Tibial artery (tissue), 4 donors: ENCODE results near the gene CCDC80.
"Not testable (repeated sequence)": the region's sequence is repeated elsewhere in the genome, so short reads cannot be mapped to it uniquely, and the experiment has no call there.

Experiments
- DNase-seq, 2 donors: peaks; one replicate each; pipeline ENCODE4 v3.0.0-alpha.2; 2019
- H3K27ac ChIP-seq, 2 donors: fragments of 200-600 bp; sonication (generic) in 1 of 2; 1 replicate in 1 of 2; 2 replicates in 1 of 2; pipeline ENCODE4 v1.5.1; 2018 to 2019; ENCODE audit warnings: mild to moderate bottlenecking in 1 of 2
- H3K27me3 ChIP-seq, 2 donors: fragments of 200-600 bp; sonication (generic) in 1 of 2; one replicate each; pipeline versions ENCODE4 v1.5.1 to v1.6.0; 2016 to 2019
- H3K36me3 ChIP-seq, 3 donors: fragments of 200-600 bp; sonication (generic) in 2 of 3; one replicate each; pipeline ENCODE4 v1.5.1; 2016 to 2019; ENCODE audit warnings: mild to moderate bottlenecking in 2 of 3
- H3K4me1 ChIP-seq, 4 donors: fragments of 200-600 bp; sonication (generic) in 2 of 4; 1 replicate in 3 of 4; 2 replicates in 1 of 4; pipeline ENCODE4 v1.5.1; 2016 to 2019
- H3K4me3 ChIP-seq, 2 donors: fragments of 200-600 bp; sonication (generic) in 1 of 2; 1 replicate in 1 of 2; 2 replicates in 1 of 2; pipeline ENCODE4 v1.5.1; 2018 to 2019; ENCODE audit warnings: mild to moderate bottlenecking in 2 of 2
- H3K9me3 ChIP-seq, 3 donors: fragments of 200-600 bp; sonication (generic) in 1 of 3; one replicate each; pipeline ENCODE4 v1.5.1; 2016 to 2019
- intact Hi-C: fragments of 100-400 bp; cut with DNase I; formaldehyde crosslinking; loops from one replicate; pipeline ENCODE4 v1.15.0; 2023; ENCODE audit warnings: low total_unique reads
- TF ChIP-seq, protein P1 (sequence below), 2 experiments: fragments of 200-600 bp in 1 of 2; fragments of 450-650 bp in 1 of 2; IDR thresholded peaks; one replicate each; pipeline ENCODE4 v1.5.1; 2017 to 2019; ENCODE audit warnings: antibody characterized with exemption in 2 of 2, mild to moderate bottlenecking in 1 of 2, moderate library complexity in 1 of 2

CCDC80 gene

GRCh38 chr3:112672716-112673541 is 32.0 kb upstream of the CCDC80 start:
- Histone ChIP-seq H3K36me3 (no peaks in the 10 kb centered on the region), H3K27me3 (no peaks in the 10 kb centered on the region), H3K27ac (no peak overlapping the region), H3K9me3 (no peaks in the 10 kb centered on the region), H3K4me3 (no peak overlapping the region), H3K4me1 (peaks cover 0 to 27% (median 6%) of the 10 kb centered on the region in 4 donors)
- intact Hi-C loops = no loop called here
- no peak for DNase-seq
- TF ChIP-seq, protein P1, sequence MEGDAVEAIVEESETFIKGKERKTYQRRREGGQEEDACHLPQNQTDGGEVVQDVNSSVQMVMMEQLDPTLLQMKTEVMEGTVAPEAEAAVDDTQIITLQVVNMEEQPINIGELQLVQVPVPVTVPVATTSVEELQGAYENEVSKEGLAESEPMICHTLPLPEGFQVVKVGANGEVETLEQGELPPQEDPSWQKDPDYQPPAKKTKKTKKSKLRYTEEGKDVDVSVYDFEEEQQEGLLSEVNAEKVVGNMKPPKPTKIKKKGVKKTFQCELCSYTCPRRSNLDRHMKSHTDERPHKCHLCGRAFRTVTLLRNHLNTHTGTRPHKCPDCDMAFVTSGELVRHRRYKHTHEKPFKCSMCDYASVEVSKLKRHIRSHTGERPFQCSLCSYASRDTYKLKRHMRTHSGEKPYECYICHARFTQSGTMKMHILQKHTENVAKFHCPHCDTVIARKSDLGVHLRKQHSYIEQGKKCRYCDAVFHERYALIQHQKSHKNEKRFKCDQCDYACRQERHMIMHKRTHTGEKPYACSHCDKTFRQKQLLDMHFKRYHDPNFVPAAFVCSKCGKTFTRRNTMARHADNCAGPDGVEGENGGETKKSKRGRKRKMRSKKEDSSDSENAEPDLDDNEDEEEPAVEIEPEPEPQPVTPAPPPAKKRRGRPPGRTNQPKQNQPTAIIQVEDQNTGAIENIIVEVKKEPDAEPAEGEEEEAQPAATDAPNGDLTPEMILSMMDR (IDR thresholded peaks at IDR 0.05) = no peak

DNA sequence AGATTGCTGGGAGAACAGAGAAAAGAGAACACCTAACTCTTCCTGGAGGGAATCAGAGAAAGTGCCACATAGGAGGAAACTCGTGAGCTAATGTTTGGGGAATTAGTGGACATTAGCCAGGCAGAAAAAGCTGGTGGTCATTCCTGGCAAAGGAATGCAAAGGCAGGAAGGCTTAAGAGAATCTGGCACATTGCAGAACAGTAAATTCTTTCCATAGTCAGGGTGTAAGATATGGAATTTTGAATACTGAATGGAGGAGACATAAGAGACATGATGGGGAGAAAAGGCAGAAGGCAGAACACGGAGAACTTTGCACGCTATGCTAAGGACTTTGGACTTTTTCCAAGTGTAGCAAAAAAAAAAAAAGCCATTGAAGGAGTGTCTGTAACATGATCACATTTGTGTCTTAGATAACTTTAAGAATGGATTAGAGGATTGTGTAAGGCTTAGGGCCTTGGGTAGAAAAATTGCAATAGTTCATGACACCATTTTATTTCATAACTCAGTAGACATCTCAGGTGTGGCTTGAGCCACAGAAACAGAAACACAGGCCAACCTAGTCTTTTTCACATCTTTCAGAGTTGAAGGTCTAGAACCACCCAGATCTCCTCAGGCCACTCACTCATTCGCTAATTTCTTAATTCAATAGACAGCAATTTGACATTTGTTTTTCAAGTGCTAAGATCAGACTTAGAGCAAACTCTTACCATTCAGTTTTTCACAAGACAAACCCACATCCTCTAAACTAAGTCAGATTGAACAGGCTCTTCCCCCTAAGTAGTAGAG is 31.2 kb upstream of the CCDC80 start:
- peak overlapping the region in 1 of 2 donors; percentile 17 for H3K27ac ChIP-seq
- intact Hi-C loops = no loop called here
- H3K9me3 ChIP-seq = no peaks in the 10 kb centered on the region
- peaks cover 0 to 23% (median 6%) of the 10 kb centered on the region in 4 donors for H3K4me1 ChIP-seq
- TF ChIP-seq, protein P1 (IDR thresholded peaks at IDR 0.05) = no peak
- H3K27me3 ChIP-seq = no peaks in the 10 kb centered on the region
- no peak for DNase-seq
- H3K36me3 ChIP-seq = no peaks in the 10 kb centered on the region
- no peak overlapping the region for H3K4me3 ChIP-seq

DNA sequence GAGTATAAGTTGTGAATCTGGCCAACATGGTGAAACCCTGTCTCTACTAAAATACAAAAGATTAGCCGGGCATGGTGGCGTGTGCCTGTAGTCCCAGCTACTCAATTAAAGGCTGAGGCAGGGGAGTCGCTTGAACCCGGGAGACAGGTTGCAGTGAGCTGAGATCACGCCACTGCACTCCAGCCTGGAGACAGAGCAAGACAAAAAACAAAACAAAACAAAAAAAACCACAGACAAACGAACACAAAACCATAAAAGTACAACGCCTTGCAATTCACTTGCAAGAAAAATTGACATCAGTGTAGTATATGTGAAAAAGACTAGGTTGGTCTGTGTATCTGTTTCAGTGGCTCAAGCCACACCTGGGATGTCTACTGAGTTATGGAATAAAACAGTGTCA is 29.9 kb upstream of the CCDC80 start:
- TF ChIP-seq, protein P1 (IDR thresholded peaks at IDR 0.05) = no peak
- Histone ChIP-seq H3K4me1 (peaks cover 0 to 15% (median 4%) of the 10 kb centered on the region in 4 donors), H3K36me3 (no peaks in the 10 kb centered on the region), H3K9me3 (no peaks in the 10 kb centered on the region), H3K4me3 (no peak overlapping the region), H3K27ac (no peak overlapping the region), H3K27me3 (no peaks in the 10 kb centered on the region)
- no peak for DNase-seq
- intact Hi-C loops = no loop called here

- DNase-seq = no peak
- Histone ChIP-seq H3K9me3 (no peaks in the 10 kb centered on the region), H3K4me3 (no peak overlapping the region), H3K36me3 (no peaks in the 10 kb centered on the region), H3K27ac (no peak overlapping the region), H3K27me3 (no peaks in the 10 kb centered on the region), H3K4me1 (peaks cover 0 to 15% (median 4%) of the 10 kb centered on the region in 4 donors)
- TF ChIP-seq, protein P1 (IDR thresholded peaks at IDR 0.05) = no peak
- intact Hi-C loops = no loop called here
These were observed 26.7 kb upstream of the CCDC80 start for GRCh38 chr3:112667599-112667998.

DNA sequence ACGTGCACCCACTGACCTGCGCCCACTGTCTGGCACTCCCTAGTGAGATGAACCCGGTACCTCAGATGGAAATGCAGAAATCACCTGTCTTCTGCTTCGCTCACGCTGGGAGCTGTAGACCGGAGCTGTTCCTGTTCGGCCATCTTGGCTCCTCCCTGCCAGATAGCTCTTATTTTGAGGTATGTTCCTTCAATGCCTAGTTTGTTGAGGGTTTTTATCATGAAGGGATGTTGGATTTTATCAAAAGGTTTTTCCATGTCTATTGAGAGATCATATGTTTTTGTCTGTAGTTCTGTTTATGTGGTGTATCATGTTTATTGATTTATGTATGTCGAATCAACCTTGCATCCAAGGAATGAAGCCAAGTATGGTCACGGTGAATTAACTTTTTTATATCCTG is 24.1 kb upstream of the CCDC80 start:
- H3K27ac ChIP-seq, H3K36me3 ChIP-seq, H3K27me3 ChIP-seq, H3K4me3 ChIP-seq, H3K4me1 ChIP-seq, H3K9me3 ChIP-seq, intact Hi-C loops, DNase-seq: not testable (repeated sequence)

DNA sequence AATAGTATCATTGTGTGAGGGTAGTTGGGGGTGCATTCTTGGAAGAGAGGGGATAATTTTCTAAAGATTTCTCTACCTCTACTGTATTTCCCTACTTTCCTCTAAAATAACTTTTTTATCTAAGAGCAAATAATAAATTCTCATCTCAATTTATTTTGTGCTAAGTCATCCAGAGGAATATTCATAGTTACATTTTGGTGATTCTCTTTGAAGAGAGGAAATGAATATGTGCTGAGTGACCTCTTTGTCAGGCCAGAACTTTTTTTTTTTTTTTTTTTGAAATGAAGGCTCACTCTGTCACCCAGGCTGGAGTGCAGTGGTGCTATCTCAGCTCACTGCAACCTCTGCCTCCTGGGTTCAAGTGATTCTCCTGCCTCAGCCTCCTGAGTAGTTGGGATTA is 15.1 kb upstream of the CCDC80 start:
- intact Hi-C loops = no loop called here
- no peak for DNase-seq
- H3K27me3 ChIP-seq = no peaks in the 10 kb centered on the region
- H3K36me3 ChIP-seq = no peaks in the 10 kb centered on the region
- H3K4me3 ChIP-seq = no peak overlapping the region
- H3K4me1 ChIP-seq = peaks cover 0 to 28% (median 0%) of the 10 kb centered on the region in 4 donors
- H3K9me3 ChIP-seq = no peaks in the 10 kb centered on the region
- TF ChIP-seq, protein P1 (IDR thresholded peaks at IDR 0.05) = no peak
- H3K27ac ChIP-seq = no peak overlapping the region
